ENCODE results near the gene CD55. TPM values are rescaled to one million over a fixed set of nuclear protein-coding genes. Genes with fewer than 3 reads are reported as not detected.
A peak's percentile ranks its signal among the peaks of the same experiment; 100 is the strongest.

The CD55 gene
- total RNA-seq = 10 to 100 TPM; 10.5 to 23.3 (median 16.4) TPM
- long read RNA-seq, transcript CD55-204 (10 exons, 2,892 nt) = major isoform, 5 of 8 reads
- long read RNA-seq, partial matches to known transcripts = 1 of 8 reads
- long read RNA-seq, other reads (novel, unspliced or antisense) = 1 of 8 reads

DNA sequence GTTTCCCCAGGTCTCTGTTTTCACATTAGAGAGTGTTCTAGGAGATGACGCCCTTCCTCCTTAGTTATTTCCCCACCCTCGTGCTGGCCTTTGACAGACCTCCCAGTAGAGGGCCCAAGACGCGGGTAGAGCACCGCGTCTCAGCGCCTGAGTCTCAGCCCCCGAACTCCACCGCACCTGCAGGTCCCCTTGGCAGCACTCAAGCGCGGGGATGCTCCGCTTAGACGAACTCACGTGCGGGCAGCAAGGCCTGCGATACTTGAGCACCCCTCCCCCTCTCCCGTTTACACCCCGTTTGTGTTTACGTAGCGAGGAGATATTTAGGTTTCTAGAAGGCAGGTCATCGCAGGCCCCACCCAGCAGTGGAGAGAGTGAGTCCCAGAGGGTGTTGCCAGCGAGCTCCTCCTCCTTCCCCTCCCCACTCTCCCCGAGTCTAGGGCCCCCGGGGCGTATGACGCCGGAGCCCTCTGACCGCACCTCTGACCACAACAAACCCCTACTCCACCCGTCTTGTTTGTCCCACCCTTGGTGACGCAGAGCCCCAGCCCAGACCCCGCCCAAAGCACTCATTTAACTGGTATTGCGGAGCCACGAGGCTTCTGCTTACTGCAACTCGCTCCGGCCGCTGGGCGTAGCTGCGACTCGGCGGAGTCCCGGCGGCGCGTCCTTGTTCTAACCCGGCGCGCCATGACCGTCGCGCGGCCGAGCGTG is at the start of gene CD55:
TSS of gene CD55 (plus strand) at position 600 of the 711 bp plus-strand sequence. CDS start at position 688, 88 bp downstream.
- TF ChIP-seq POLR2A (IDR thresholded peaks at IDR 0.05) = peak; percentile 93
- TF ChIP-seq, protein P1, sequence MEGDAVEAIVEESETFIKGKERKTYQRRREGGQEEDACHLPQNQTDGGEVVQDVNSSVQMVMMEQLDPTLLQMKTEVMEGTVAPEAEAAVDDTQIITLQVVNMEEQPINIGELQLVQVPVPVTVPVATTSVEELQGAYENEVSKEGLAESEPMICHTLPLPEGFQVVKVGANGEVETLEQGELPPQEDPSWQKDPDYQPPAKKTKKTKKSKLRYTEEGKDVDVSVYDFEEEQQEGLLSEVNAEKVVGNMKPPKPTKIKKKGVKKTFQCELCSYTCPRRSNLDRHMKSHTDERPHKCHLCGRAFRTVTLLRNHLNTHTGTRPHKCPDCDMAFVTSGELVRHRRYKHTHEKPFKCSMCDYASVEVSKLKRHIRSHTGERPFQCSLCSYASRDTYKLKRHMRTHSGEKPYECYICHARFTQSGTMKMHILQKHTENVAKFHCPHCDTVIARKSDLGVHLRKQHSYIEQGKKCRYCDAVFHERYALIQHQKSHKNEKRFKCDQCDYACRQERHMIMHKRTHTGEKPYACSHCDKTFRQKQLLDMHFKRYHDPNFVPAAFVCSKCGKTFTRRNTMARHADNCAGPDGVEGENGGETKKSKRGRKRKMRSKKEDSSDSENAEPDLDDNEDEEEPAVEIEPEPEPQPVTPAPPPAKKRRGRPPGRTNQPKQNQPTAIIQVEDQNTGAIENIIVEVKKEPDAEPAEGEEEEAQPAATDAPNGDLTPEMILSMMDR (IDR thresholded peaks at IDR 0.05) = peak in 3 of 4 donors; percentile 15 to 25 (median 17)
- Histone ChIP-seq H3K4me3 (peak within 1 kb of the TSS; percentile 56 to 74 (median 70)), H3K36me3 (peaks cover 0 to 9% (median 2%) of the 10 kb centered on the region in 4 donors), H3K4me1 (peaks cover 0 to 18% (median 5%) of the 10 kb centered on the region in 4 donors), H3K27me3 (no peaks in the 10 kb centered on the region), H3K9me3 (no peaks in the 10 kb centered on the region), H3K27ac (peak within 1 kb of the TSS; percentile 82 to 92 (median 90))
- intact Hi-C loops (cut with DNase I) = no loop called here
- DNase-seq = peak; percentile 94 to 97 (median 94)
- ATAC-seq = peak; percentile 92 to 97 (median 94)
- WGBS (ENCODE audit: insufficient coverage, low coverage, low lambda C conversion rate, missing lambda C conversion rate) = under 1% methylated on average over 38 of the region's 53 CpGs

DNA sequence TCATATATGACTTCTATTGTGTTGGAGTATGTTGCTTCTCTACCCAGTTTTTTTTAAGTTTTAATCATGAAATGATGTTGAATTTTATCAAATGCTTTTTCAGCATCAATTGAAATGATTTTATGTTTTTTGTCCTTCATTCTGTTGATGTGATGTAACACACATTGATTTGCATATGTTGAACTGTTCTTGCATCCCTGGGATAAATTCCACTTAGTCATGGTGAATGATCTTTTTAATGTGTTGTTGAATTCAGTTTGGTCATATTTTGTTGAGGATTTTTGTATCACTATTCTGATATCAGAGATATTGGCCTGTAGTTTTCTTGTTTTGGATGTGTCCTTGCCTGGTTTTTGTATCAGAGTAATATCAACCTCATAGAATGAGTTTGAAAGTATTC is 46.6 kb upstream of the CD55 start:
- Histone ChIP-seq H3K4me3 (no peak overlapping the region), H3K4me1 (no peaks in the 10 kb centered on the region), H3K9me3 (no peaks in the 10 kb centered on the region), H3K36me3 (no peaks in the 10 kb centered on the region), H3K27ac (no peak overlapping the region), H3K27me3 (no peaks in the 10 kb centered on the region)
- intact Hi-C loops (cut with DNase I) = no loop called here
- TF ChIP-seq, protein P1 (IDR thresholded peaks at IDR 0.05) = no peak
- no peak for TF ChIP-seq POLR2A (IDR thresholded peaks at IDR 0.05)
- DNase-seq (no peak), ATAC-seq (no peak)

GRCh38 chr1:207276465-207276864 is 45.0 kb upstream of the CD55 start:
- Histone ChIP-seq H3K9me3 (no peaks in the 10 kb centered on the region), H3K4me1 (no peaks in the 10 kb centered on the region), H3K4me3 (no peak overlapping the region), H3K27ac (no peak overlapping the region), H3K27me3 (no peaks in the 10 kb centered on the region), H3K36me3 (no peaks in the 10 kb centered on the region)
- intact Hi-C loops (cut with DNase I) = no loop called here
- DNase-seq = no peak
- TF ChIP-seq, protein P1 (IDR thresholded peaks at IDR 0.05) = no peak
- ATAC-seq = no peak
- WGBS (ENCODE audit: insufficient coverage, low coverage, low lambda C conversion rate, missing lambda C conversion rate) = 80% methylated on average over 1 of the region's 1 CpG

GRCh38 chr1:207277241-207277640 is 44.2 kb upstream of the CD55 start:
- no peaks in the 10 kb centered on the region for H3K36me3 ChIP-seq
- H3K4me3 ChIP-seq = no peak overlapping the region
- no peak overlapping the region for H3K27ac ChIP-seq
- TF ChIP-seq, protein P1 (IDR thresholded peaks at IDR 0.05) = no peak
- TF ChIP-seq POLR2A (IDR thresholded peaks at IDR 0.05) = no peak
- 50% methylated on average over 1 of the region's 1 CpG for WGBS (ENCODE audit: insufficient coverage, low coverage, low lambda C conversion rate, missing lambda C conversion rate)
- intact Hi-C loops (cut with DNase I) = no loop called here
- H3K9me3 ChIP-seq = no peaks in the 10 kb centered on the region
- H3K4me1 ChIP-seq = no peaks in the 10 kb centered on the region
- no peak for DNase-seq
- no peaks in the 10 kb centered on the region for H3K27me3 ChIP-seq
- peak in 1 of 4 donors; percentile 28 for ATAC-seq

Data from right lobe of liver (tissue), 6 donors.